ENCODE data around the gene BCAP29.

The BCAP29 gene

GRCh38 chr7:107668296-107668695, 88.2 kb downstream of the BCAP29 start:
- no peak for DNase-seq (ENCODE audit: low spot score)
